H1 (cell line): ENCODE results near the gene MYG1. TPM values are rescaled to one million over a fixed set of nuclear protein-coding genes. Genes with fewer than 3 reads are reported as not detected.

Experiments
- CTCF ChIA-PET: fragments of 300-600 bp; sonication (Branson Sonifier 250); formaldehyde crosslinking; loops from one replicate; lab custom pipeline; 2021; ENCODE audit not compliant: partially characterized antibody; lab: Charles Lee
- POLR2A ChIA-PET: fragments of 300-600 bp; sonication (Branson Sonifier 250); formaldehyde crosslinking; loops from one replicate; lab custom pipeline; 2021; ENCODE audit warnings: inconsistent platforms; ENCODE audit not compliant: partially characterized antibody; lab: Charles Lee
- DNase-seq, 2 experiments: peaks; one replicate each; pipeline versions ENCODE4 v3.0.0 to v3.0.0-alpha.2; 2010 to 2022; ENCODE audit warnings: low spot score in 2 of 2, low read depth in 1 of 2, mixed read lengths in 1 of 2
- FAIRE-seq: peaks from 2 replicates; lab custom pipeline; 2011; peaks lifted over from hg19 to GRCh38; lab: Jason Lieb, UNC
- H2AFZ ChIP-seq: 2 replicates; pipeline ENCODE4 v1.8.1; 2012; ENCODE audit warnings: low read length, inconsistent platforms
- H2AK5ac ChIP-seq: 2 replicates; pipeline ENCODE4 v1.6.1; 2013; ENCODE audit warnings: low read depth, low read length
- H2BK120ac ChIP-seq: replicated peaks from 2 replicates; pipeline ENCODE3; 2013; ENCODE audit warnings: low read depth, low read length, inconsistent platforms
- H2BK12ac ChIP-seq: 2 replicates; pipeline ENCODE4 v1.6.1; 2013; ENCODE audit warnings: low read depth, low read length
- H2BK15ac ChIP-seq: 2 replicates; pipeline ENCODE4 v1.6.1; 2013; ENCODE audit warnings: low read length
- H2BK20ac ChIP-seq: 2 replicates; pipeline ENCODE4 v1.6.1; 2013; ENCODE audit warnings: low read length
- H2BK5ac ChIP-seq: 2 replicates; pipeline ENCODE4 v1.6.1; 2013; ENCODE audit warnings: low read depth, low read length
- H3K14ac ChIP-seq: 2 replicates; pipeline ENCODE4 v1.6.1; 2013; ENCODE audit warnings: inconsistent platforms; ENCODE audit not compliant: insufficient read length
- H3K18ac ChIP-seq: 2 replicates; pipeline ENCODE4 v1.6.1; 2013; ENCODE audit warnings: low read length; ENCODE audit errors: extremely low read depth
- H3K23ac ChIP-seq: 2 replicates; pipeline ENCODE4 v1.6.1; 2013; ENCODE audit warnings: inconsistent platforms; ENCODE audit not compliant: insufficient read length
- H3K23me2 ChIP-seq: 2 replicates; pipeline ENCODE4 v1.6.1; 2013; ENCODE audit warnings: low read depth, low read length
- H3K27ac ChIP-seq: 2 replicates; pipeline ENCODE4 v1.6.1; 2011; ENCODE audit warnings: low read depth, low read length, inconsistent platforms
- H3K27me3 ChIP-seq, 4 experiments: replicated peaks in 1 of 4; 1 replicate in 1 of 4; 2 replicates in 3 of 4; pipeline versions ENCODE4 v1.6.1 to v1.8.1; 2011 to 2013; ENCODE audit warnings: low read length in 3 of 4, mild to moderate bottlenecking in 3 of 4, inconsistent platforms in 2 of 4, mixed read lengths in 2 of 4, moderate library complexity in 1 of 4; ENCODE audit not compliant: control insufficient read depth in 3 of 4, insufficient read depth in 3 of 4; ENCODE audit errors: extremely low read depth in 1 of 4
- H3K36me3 ChIP-seq, 4 experiments: 2 replicates each; pipeline versions ENCODE4 v1.6.1 to v1.8.1; 2011 to 2013; ENCODE audit warnings: mild to moderate bottlenecking in 4 of 4, low read length in 3 of 4, moderate library complexity in 2 of 4, control low read depth in 1 of 4, inconsistent platforms in 1 of 4; ENCODE audit not compliant: insufficient read depth in 4 of 4, control insufficient read depth in 2 of 4
- H3K4ac ChIP-seq: replicated peaks from 2 replicates; pipeline ENCODE3; 2013; ENCODE audit warnings: low read length, low read depth, mixed read lengths, inconsistent platforms; ENCODE audit not compliant: insufficient read length
- H3K4me1 ChIP-seq, 4 experiments: replicated peaks in 1 of 4; 1 replicate in 1 of 4; 2 replicates in 3 of 4; pipeline versions ENCODE4 v1.6.1 to v1.8.1; 2011 to 2013; ENCODE audit warnings: low read length in 3 of 4, inconsistent platforms in 2 of 4, mixed read lengths in 1 of 4; ENCODE audit not compliant: insufficient read depth in 4 of 4, control insufficient read depth in 3 of 4
- H3K4me2 ChIP-seq, 2 experiments: 2 replicates each; pipeline versions ENCODE4 v1.6.1 to v1.8.1; 2011 to 2013; ENCODE audit warnings: low read depth in 2 of 2, low read length in 2 of 2, control low read depth in 1 of 2, inconsistent platforms in 1 of 2, mild to moderate bottlenecking in 1 of 2; ENCODE audit not compliant: insufficient read depth in 1 of 2
- H3K4me3 ChIP-seq, 4 experiments: fragments of 200-600, 300-600 bp in 1 of 4; sonication (generic), shearing (Covaris generic), sonication (Bioruptor Twin) in 1 of 4; 2 replicates each; pipeline versions ENCODE4 v1.5.1 to v1.8.1; 2011 to 2016; ENCODE audit warnings: low read length in 4 of 4, low read depth in 3 of 4, control low read depth in 2 of 4, inconsistent platforms in 2 of 4, mild to moderate bottlenecking in 2 of 4, mixed read lengths in 1 of 4, moderate library complexity in 1 of 4; ENCODE audit not compliant: insufficient read depth in 2 of 4; ENCODE audit errors: extremely low read depth in 1 of 4
- H3K56ac ChIP-seq: replicated peaks from 2 replicates; pipeline ENCODE3; 2013; ENCODE audit warnings: low read depth, mild to moderate bottlenecking, mixed read lengths, low read length, inconsistent platforms; ENCODE audit not compliant: insufficient read length
- H3K79me1 ChIP-seq: 2 replicates; pipeline ENCODE4 v1.6.1; 2013; ENCODE audit warnings: low read depth, low read length, control low read depth
- H3K79me2 ChIP-seq, 2 experiments: 2 replicates each; pipeline versions ENCODE4 v1.6.1 to v1.8.1; 2012 to 2013; ENCODE audit warnings: low read length in 2 of 2, mild to moderate bottlenecking in 2 of 2, inconsistent platforms in 1 of 2; ENCODE audit not compliant: insufficient read depth in 2 of 2, control insufficient read depth in 1 of 2
- H3K9ac ChIP-seq, 4 experiments: replicated peaks in 1 of 4; 1 replicate in 1 of 4; 2 replicates in 3 of 4; pipeline versions ENCODE4 v1.6.1 to v1.8.1; 2011 to 2013; ENCODE audit warnings: low read depth in 3 of 4, low read length in 3 of 4, control low read depth in 2 of 4, mild to moderate bottlenecking in 2 of 4, moderate library complexity in 2 of 4, inconsistent platforms in 1 of 4; ENCODE audit errors: extremely low read depth in 1 of 4
- H3K9me3 ChIP-seq, 2 experiments: 2 replicates each; pipeline versions ENCODE4 v1.6.1 to v1.8.1; 2012 to 2013; ENCODE audit warnings: mild to moderate bottlenecking in 2 of 2, moderate library complexity in 2 of 2, control low read depth in 1 of 2, inconsistent platforms in 1 of 2, low read depth in 1 of 2, low read length in 1 of 2, mixed read lengths in 1 of 2; ENCODE audit not compliant: insufficient read depth in 2 of 2
- H4K20me1 ChIP-seq, 2 experiments: replicated peaks in 1 of 2; 2 replicates each; pipeline versions ENCODE3 to v1.8.1; 2011 to 2013; ENCODE audit warnings: inconsistent platforms in 2 of 2, low read length in 2 of 2, mild to moderate bottlenecking in 1 of 2; ENCODE audit not compliant: insufficient read depth in 2 of 2, control insufficient read depth in 1 of 2
- H4K5ac ChIP-seq: 2 replicates; pipeline ENCODE4 v1.6.1; 2013; ENCODE audit warnings: low read length, low read depth, mixed read lengths, inconsistent platforms; ENCODE audit not compliant: insufficient read length
- H4K8ac ChIP-seq: 2 replicates; pipeline ENCODE4 v1.8.0; 2013; ENCODE audit warnings: mild to moderate bottlenecking, moderate library complexity, low read length, inconsistent platforms; ENCODE audit not compliant: insufficient read depth; ENCODE audit errors: extremely low read depth
- H4K91ac ChIP-seq: replicated peaks from 2 replicates; pipeline ENCODE3; 2013; ENCODE audit warnings: low read length, mixed read lengths, inconsistent platforms; ENCODE audit not compliant: insufficient read length
- SAP30 ChIP-seq: fragments of 300-600 bp; sonication (generic); IDR thresholded peaks from 2 replicates; pipeline ENCODE4 v1.7.1; 2012; ENCODE audit warnings: low read length, moderate library complexity, mild to moderate bottlenecking, inconsistent platforms; ENCODE audit not compliant: insufficient read depth, insufficient replicate concordance
- WGBS, 2 experiments: shearing (Covaris generic) in 1 of 2; methylation state at CpG; one replicate each; pipeline versions ENCODE4 v1.1.6 to v1.1.7; 2013 to 2015; ENCODE audit warnings: low lambda C conversion rate in 2 of 2, mixed read lengths in 2 of 2, inconsistent platforms in 1 of 2, low coverage in 1 of 2, missing lambda C conversion rate in 1 of 2; ENCODE audit not compliant: insufficient replicate concordance in 2 of 2, insufficient coverage in 1 of 2, insufficient read length in 1 of 2; ENCODE audit errors: extremely low coverage in 1 of 2, missing lambda C conversion rate in 1 of 2; 5-methylcytosine and 5-hydroxymethylcytosine counted together
- polyA plus RNA-seq, 7 experiments: library from polyadenylated mRNA; depleted of rRNA in 3 of 7; stranded (reverse) in 5 of 7; unstranded in 2 of 7; fragments of >200 nt in 5 of 7; fragments of 200-250 nt in 2 of 7; gene quantifications; 1 replicate in 5 of 7; 2 replicates in 1 of 7; 4 replicates in 1 of 7; pipeline versions ENCODE4 v1.2.1 to v1.2.3, GENCODE V29; 2011 to 2013; ENCODE audit warnings: missing spikeins in 2 of 7, mixed read lengths in 2 of 7
- total RNA-seq: library from RNA; stranded (reverse); fragmentation: NEBNext Ultra II Directional; extraction: Animal tissue kit (Norgen Biotek cat#: 25700); gene quantifications from 2 replicates; pipeline ENCODE4 v1.2.1, GENCODE V29; 2021

MYG1 gene
- total and polyA plus RNA-seq, 2 of the 8 experiments (the other 6 are each of a cell fraction or from before 2014, with no cell fraction given), result 83.3 to 104 TPM

DNA sequence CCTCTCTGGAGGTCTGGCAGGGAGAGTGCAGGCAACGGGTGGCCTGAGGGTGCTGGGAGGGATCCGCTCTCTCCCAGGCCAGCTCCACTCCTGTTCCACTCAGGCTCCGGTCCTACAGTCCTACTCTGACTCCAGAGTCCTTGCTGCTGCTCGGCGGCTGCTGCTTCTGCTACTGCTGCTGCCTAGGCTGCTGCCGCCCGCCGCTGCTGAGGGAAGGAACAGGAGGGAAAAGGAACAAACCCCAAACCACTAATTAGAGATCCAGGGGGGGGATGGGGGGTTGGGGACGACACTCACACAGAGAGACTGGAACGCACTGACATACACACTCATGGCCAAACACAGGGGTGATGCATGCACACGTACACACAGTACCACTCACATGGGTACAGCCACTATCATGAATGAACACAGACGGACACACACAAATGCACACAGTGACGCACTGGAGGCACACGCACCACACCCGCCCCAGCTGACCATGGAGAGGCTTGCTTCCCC, 36.7 kb downstream of the MYG1 start, which contains the start of gene SP7:
Gene SP7, minus strand, starts transcription at position 174 of the 501 bp plus-strand sequence. CDS start 708 bp downstream, outside the sequence.
- DNase-seq, result no peak
- ChIA-PET POLR2A (interaction anchor here (0.8 to 2.3 kb wide), 7 partner anchors 8 to 165 kb away, joined by 3 to 19 read pairs (median 5); partner anchors contain the start of gene TARBP2), CTCF (interaction anchor here (0.6 to 21.2 kb wide), 11 partner anchors 9 to 177 kb away, joined by 3 to 381 read pairs (median 5); partner anchors contain the start of gene AAAS)
- Histone ChIP-seq H3K9ac (no peak within 1 kb of the TSS; a peak in 1 of 7 replicates), H4K91ac (peak within 1 kb of the TSS; percentile 88), H2AFZ (no peak within 1 kb of the TSS), H3K27ac (no peak within 1 kb of the TSS), H2BK20ac (peak within 1 kb of the TSS; percentile 67; the same call in 1 of the 2 replicates), H3K14ac (no peak within 1 kb of the TSS), H3K4me2 (peak within 1 kb of the TSS in 1 of 2 experiments; percentile 39; a peak in 2 of 4 replicates), H2BK5ac (peak within 1 kb of the TSS; percentile 66; the same call in 1 of the 2 replicates), H4K5ac (no peak within 1 kb of the TSS), H2BK120ac (no peak within 1 kb of the TSS), H3K4me3 (no peak within 1 kb of the TSS), H4K20me1 (no peaks in the 10 kb centered on the region), H3K36me3 (no peaks in the 10 kb centered on the region), H2AK5ac (no peak within 1 kb of the TSS), H3K79me2 (no peaks in the 10 kb centered on the region), H3K4me1 (peaks cover 0 to 22% (median 1%) of the 10 kb centered on the region in 4 experiments; a peak in 4 of 7 replicates), H3K4ac (no peak within 1 kb of the TSS), H3K18ac (peak within 1 kb of the TSS; percentile 93), H3K79me1 (no peaks in the 10 kb centered on the region), H3K9me3 (no peaks in the 10 kb centered on the region), H2BK12ac (peak within 1 kb of the TSS; percentile 95; the same call in 1 of the 2 replicates), H4K8ac (no peak within 1 kb of the TSS; the same call in 1 of the 2 replicates), H3K23me2 (0 out of 2 replicates have a peak, but pooled peaks cover 4% of the 10 kb centered on the region), H3K27me3 (peaks cover 0 to 12% (median 5%) of the 10 kb centered on the region in 4 experiments; a peak in 3 of 7 replicates), H2BK15ac (peak within 1 kb of the TSS; percentile 100; the same call in 1 of the 2 replicates), H3K56ac (no peak within 1 kb of the TSS), H3K23ac (no peak within 1 kb of the TSS)
- TF ChIP-seq SAP30, result no peak
- FAIRE-seq, result no peak
- 87% methylated on average over 15 of the region's 15 CpGs; no CpG with 5 or more reads in 1 of the 2 experiments for WGBS, 2 experiments
